WTC11 (cell line): ENCODE measurements around the gene EDN2.

Experiments
- ATF2 ChIP-seq: sonication (generic); formaldehyde crosslinking; IDR thresholded peaks from 2 replicates; pipeline ENCODE4 v1.8.1; 2022; ENCODE audit warnings: low read depth, missing genetic modification reagents, borderline replicate concordance
- CTCF ChIP-seq: fragments of 200-600 bp; IDR thresholded peaks from 2 replicates; pipeline ENCODE4 v1.8.0; 2022; ENCODE audit warnings: antibody characterized with exemption
- E2F1 ChIP-seq: sonication (generic); formaldehyde crosslinking; IDR thresholded peaks from 2 replicates; pipeline ENCODE4 v1.8.0; 2022; ENCODE audit warnings: mild to moderate bottlenecking, missing genetic modification reagents
- E2F5 ChIP-seq: sonication (generic); formaldehyde crosslinking; IDR thresholded peaks from 2 replicates; pipeline ENCODE4 v1.8.1; 2022; ENCODE audit warnings: mild to moderate bottlenecking, moderate library complexity, missing genetic modification reagents
- ESRRA ChIP-seq: sonication (generic); formaldehyde crosslinking; IDR thresholded peaks from 2 replicates; pipeline ENCODE4 v1.8.1; 2022; ENCODE audit warnings: mild to moderate bottlenecking, missing genetic modification reagents, borderline replicate concordance
- IRF1 ChIP-seq: sonication (generic); formaldehyde crosslinking; IDR thresholded peaks from 2 replicates; pipeline ENCODE4 v1.8.0; 2023; ENCODE audit warnings: missing genetic modification reagents
- IRF2 ChIP-seq: sonication (generic); formaldehyde crosslinking; IDR thresholded peaks from 2 replicates; pipeline ENCODE4 v1.8.0; 2022; ENCODE audit warnings: low read depth, missing genetic modification reagents, borderline replicate concordance
- JUN ChIP-seq: sonication (generic); formaldehyde crosslinking; IDR thresholded peaks from 2 replicates; pipeline ENCODE4 v1.8.0; 2023; ENCODE audit warnings: mild to moderate bottlenecking, missing genetic modification reagents
- MAX ChIP-seq: sonication (generic); formaldehyde crosslinking; IDR thresholded peaks from 2 replicates; pipeline ENCODE4 v1.8.0; 2022; ENCODE audit warnings: mild to moderate bottlenecking, missing genetic modification reagents
- NFE2L1 ChIP-seq: sonication (generic); formaldehyde crosslinking; IDR thresholded peaks from 2 replicates; pipeline ENCODE4 v1.8.1; 2023; ENCODE audit warnings: missing genetic modification reagents
- TP53 ChIP-seq: sonication (generic); formaldehyde crosslinking; IDR thresholded peaks from 2 replicates; pipeline ENCODE4 v1.8.1; 2023; ENCODE audit warnings: mild to moderate bottlenecking, missing genetic modification reagents

- no peak for TF ChIP-seq IRF1 (CRISPR knock-in tag)
- TF ChIP-seq MAX, result no peak
- no peak for TF ChIP-seq CTCF
- TF ChIP-seq NFE2L1, result no peak
- TF ChIP-seq ATF2 (CRISPR knock-in tag), result no peak
- TF ChIP-seq TP53 (CRISPR knock-in tag), result no peak
- TF ChIP-seq E2F1 (CRISPR knock-in tag), result no peak
- no peak for TF ChIP-seq JUN (CRISPR knock-in tag)
- TF ChIP-seq ESRRA (CRISPR knock-in tag), result no peak
- TF ChIP-seq E2F5 (CRISPR knock-in tag), result no peak
- no peak for TF ChIP-seq IRF2 (CRISPR knock-in tag)
Measured at GRCh38 chr1:41519667-41520066, 35.2 kb upstream of the EDN2 start.
